GM18951 (cell line): ENCODE measurements around the gene CCDC71L.

Experiments
- POLR2A ChIP-seq: IDR thresholded peaks from 4 replicates; pipeline ENCODE4 v1.6.1; 2011; ENCODE audit warnings: mild to moderate bottlenecking; ENCODE audit not compliant: insufficient read length, insufficient read depth; ENCODE audit errors: extremely low read depth
- in situ Hi-C: fragments of 300-500 bp; cut with MboI; formaldehyde crosslinking; loops from one replicate; pipeline ENCODE4 v1.12.0; 2022; ENCODE audit warnings: low sequenced_read_pairs, mixed read lengths, inconsistent platforms; ENCODE audit not compliant: unreplicated experiment

CCDC71L gene

GRCh38 chr7:106625678-106626301 is 35.2 kb downstream of the CCDC71L start:
- in situ Hi-C loops = loop anchor here (25.0 kb wide), 1 partner anchor 438 kb away; no protein-coding TSS in a partner anchor

GRCh38 chr7:106623853-106624252 is 37.1 kb downstream of the CCDC71L start:
- no peak for TF ChIP-seq POLR2A
- in situ Hi-C loops = no loop called here

More at GRCh38 chr7:106625678-106626301, 35.2 kb downstream of the CCDC71L start:
- TF ChIP-seq POLR2A = no peak

GRCh38 chr7:106623315-106623660 is 37.7 kb downstream of the CCDC71L start:
- no peak for TF ChIP-seq POLR2A
- in situ Hi-C loops = no loop called here

DNA sequence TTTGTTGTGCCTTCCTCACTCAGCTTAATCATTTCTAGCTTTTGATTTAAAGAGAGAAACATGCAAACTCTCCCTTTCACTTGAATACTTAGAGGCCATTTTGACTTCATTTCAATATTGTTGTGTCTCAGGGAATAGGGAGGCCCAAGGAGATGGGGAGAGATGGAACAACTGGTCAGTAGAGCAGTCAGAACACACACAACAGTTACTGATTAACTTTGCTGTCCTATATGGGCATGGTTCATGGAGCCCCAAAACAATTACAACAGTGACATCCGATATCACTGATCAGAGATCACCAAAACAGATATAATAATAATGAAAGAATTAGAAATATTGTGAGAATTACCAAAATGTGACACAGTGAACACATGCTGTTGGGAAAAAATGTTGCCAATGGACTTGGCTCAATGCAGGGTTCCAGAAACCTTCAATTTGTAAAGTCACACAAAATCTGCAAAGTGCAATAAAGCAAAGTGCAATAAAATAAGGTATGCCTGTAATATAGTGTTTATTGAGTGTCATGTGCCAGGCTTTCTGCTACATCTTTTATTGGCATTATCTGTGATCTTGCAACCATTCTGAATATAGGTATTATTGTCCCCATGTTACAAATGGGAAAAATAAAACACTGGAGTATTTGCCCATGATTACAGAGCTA is 38.2 kb downstream of the CCDC71L start:
- TF ChIP-seq POLR2A = no peak

GRCh38 chr7:106621393-106622132 is 39.4 kb downstream of the CCDC71L start:
- in situ Hi-C loops = no loop called here
- no peak for TF ChIP-seq POLR2A

More for the DNA sequence above, 38.2 kb downstream of the CCDC71L start:
- in situ Hi-C loops = no loop called here

DNA sequence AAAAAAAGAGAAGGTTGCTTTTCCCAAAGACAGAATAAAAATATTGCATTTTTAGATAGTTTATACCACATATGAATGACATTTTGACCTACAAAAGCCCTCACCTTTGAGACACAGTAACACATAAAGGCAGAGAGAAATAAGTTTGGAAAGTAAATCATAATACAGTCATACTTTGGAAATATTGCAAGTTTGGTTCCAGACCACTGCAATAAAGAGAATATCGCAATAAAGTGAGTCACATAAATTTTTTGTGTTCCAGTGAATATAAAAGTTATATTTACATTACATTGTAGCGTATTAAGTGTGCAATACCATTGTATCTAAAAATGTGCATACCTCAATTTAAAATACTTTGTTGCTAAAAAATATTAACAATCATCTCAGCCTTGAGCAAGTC is 40.3 kb downstream of the CCDC71L start:
- in situ Hi-C loops = no loop called here
- TF ChIP-seq POLR2A = no peak

GRCh38 chr7:106620034-106620433 is 40.9 kb downstream of the CCDC71L start:
- in situ Hi-C loops = no loop called here
- TF ChIP-seq POLR2A = no peak

GRCh38 chr7:106619213-106619612 is 41.7 kb downstream of the CCDC71L start:
- in situ Hi-C loops = no loop called here
- TF ChIP-seq POLR2A = no peak

DNA sequence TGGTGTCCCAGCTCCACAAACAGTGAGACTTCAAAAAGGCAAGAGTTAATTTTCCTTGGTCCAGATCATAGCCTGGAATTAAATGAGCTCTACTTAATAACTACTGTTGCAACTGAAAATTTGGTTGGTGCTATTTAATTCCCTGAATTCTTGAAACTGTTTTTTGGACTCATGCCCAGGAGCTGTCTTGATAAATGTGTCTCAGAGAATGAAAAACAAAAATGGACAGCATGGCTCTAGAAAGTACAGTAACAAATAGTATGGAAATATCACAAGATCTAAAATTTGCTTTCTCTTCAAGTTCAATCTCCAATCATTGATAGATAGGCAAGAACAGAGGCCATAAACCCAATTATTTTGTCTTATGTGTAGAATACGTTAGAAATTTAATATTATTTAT is 42.5 kb downstream of the CCDC71L start:
- in situ Hi-C loops = no loop called here
- no peak for TF ChIP-seq POLR2A

- in situ Hi-C loops = no loop called here
- no peak for TF ChIP-seq POLR2A
These were observed 43.1 kb downstream of the CCDC71L start for GRCh38 chr7:106617860-106618259.

- no peak for TF ChIP-seq POLR2A
- in situ Hi-C loops = no loop called here
These were observed 44.3 kb downstream of the CCDC71L start for GRCh38 chr7:106616708-106617051.

- TF ChIP-seq POLR2A = no peak
- in situ Hi-C loops = no loop called here
These were observed 44.9 kb downstream of the CCDC71L start for GRCh38 chr7:106615808-106616707.

DNA sequence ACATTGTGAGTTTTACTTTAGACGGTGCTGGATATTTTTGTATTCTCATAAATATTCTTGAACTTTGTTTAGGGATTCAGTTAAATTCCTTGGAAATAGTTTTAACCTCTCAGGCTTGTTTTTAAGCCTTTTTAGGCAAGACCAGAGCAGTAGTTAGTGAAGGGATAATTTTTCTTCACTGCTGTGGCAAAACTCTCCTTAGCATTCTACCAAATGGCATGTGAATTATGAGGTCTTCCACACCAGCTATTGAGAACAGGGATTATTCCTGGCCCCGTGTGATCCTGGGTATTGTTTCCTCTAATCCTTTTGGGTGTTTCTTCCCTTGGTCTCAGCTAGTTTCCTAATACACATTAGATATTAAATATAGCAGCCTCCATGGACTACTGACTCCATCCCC is 46.2 kb downstream of the CCDC71L start:
- no peak for TF ChIP-seq POLR2A
- in situ Hi-C loops = no loop called here
